ENCODE measurements around the gene PANK1.

DNA sequence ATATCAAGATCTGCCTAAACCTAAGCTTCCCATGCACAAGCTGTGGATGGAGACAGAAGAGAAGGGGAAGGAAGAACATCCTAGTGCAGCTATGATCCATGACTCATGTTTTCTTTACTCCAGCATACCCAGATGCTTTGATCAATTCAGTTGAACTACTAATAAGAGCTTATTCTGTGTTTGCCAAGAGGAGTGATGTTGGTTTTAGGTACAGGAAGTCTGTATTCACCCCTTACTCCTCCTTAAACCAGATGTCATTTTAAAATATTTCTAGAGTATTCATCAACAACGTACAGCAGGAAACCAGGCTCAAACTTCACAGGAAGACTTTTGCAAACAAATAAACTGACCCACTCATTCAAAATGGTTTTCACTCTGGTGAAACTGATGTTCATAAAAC, 29.2 kb downstream of the PANK1 start:
- TF ChIP-seq CTCF (IDR thresholded peaks at IDR 0.05), result no peak
- TF ChIP-seq EZH2 (IDR thresholded peaks at IDR 0.05), result no peak
